ENCODE data around the gene EIPR1. TPM values are rescaled to one million over a fixed set of nuclear protein-coding genes. Genes with fewer than 3 reads are reported as not detected.

Gene EIPR1
- 47.5 and 50.4 TPM in 2 replicates for total RNA-seq

DNA sequence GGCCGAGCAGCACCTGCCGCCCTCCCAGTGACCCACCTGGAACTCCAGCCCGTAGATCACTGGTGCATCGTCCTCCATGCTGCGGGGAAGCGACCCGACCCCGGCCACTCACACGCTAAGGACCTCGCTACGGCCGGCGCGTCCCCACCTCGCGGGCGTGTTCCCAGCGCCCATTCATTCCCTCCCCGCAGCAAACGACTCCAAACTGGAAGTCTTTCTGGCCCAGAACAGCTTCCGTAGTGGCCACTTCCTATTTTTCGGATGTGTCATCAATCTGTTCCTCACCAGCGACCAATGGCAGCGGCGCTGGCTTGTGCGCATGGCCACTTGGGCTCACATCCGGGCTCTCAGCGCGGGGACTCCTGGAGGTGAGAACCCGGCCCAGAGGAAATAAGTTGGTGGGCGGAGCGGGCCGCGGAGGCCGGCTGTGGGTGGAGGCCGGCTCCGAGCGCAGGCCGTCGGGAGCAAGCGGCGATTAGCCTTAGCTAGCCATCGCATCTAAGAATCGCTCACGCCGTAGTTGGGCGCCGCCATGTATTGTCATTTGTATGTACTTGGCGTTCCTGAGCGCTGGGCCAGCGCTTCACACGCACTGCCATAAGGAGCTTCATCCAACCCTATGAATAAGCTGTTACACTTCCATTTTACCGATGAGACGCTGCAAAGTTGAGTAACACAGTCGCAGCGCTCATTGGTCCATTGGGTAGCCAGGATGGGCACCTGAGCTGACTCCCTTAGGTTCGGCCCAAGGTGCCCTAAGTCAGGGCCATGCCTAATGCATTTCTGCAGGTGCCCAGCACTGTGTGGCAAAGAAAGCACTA, at the start of gene EIPR1:
EIPR1 (minus strand) TSS at position 207 of the 821 bp plus-strand sequence; CDS start at position 78, 129 bp downstream.

DNA sequence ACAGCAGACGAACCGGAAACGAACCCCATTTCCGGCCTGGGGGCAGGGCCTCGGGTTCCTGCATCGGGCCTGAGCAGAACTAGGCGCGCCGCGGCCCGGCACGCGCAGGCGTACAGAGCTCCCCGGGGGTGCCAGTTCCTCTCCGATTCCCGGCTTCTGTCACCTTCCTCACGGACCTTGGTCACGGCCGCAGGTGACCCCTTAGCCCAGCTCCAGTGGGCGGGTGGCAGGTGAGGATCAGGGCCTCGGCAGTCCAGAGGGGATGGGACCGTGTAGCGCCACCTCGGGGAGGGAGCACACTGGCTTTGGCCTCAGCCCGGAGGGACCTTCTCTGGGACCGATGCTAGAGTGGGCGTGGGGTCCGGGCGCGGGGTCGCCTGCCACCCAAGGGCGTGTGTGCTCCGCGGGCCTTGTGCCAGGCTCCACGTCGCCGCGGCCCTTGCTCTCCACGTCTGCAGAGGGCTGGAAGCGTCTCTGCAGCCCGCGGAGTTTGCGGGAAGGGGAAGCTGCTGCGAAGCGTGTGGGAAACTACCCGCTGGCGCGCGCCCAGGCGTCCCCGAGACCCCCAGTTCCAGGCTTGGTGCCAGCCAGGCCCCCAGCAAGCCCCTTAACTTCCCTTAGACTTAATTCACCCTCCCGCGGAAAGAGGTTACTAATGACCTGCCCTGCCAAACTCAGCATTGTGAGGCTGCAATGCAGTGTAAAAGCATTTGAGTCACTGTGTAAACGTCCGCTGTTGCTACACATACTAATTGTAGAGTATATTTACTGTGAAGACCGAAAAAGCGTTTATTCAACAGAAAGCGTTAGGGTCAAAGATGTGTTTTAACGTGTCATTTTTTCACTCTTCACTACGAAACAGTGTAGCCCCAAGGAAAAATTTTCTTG, 2.3 kb upstream of the EIPR1 start, which contains the start of gene TRAPPC12:
TRAPPC12 (plus strand) TSS at position 48 of the 888 bp plus-strand sequence. CDS start 7,930 bp downstream, outside the sequence.

Other genes with a start within 250 kb of the EIPR1 start
- 45.1 and 77.3 TPM in 2 replicates for gene TRAPPC12, start 1.9 kb upstream of the EIPR1 start, total RNA-seq
- gene ADI1, start 141.7 kb upstream of the EIPR1 start, total RNA-seq, result 68.1 and 68.9 TPM in 2 replicates
- gene RNASEH1, start 180.5 kb upstream of the EIPR1 start, total RNA-seq, result 28.2 and 31.4 TPM in 2 replicates
- 2,859 and 3,922 TPM in 2 replicates for gene RPS7, start 197.4 kb upstream of the EIPR1 start, total RNA-seq
- 25.6 and 47.5 TPM in 2 replicates for gene COLEC11, start 217.3 kb upstream of the EIPR1 start, total RNA-seq